GM12878 (cell line): ENCODE measurements around the gene SPATS1. TPM values are rescaled to one million over a fixed set of nuclear protein-coding genes. Genes with fewer than 3 reads are reported as not detected.

ENCODE experiments used
- ATAC-seq: fragments of 200-7000 bp; cut with Tn5 transposase; 3 replicates; pipeline ENCODE4 v1.9.1; 2020; ENCODE audit warnings: mild to moderate bottlenecking, moderate library complexity
- BruUV-seq: library from RNA; stranded (reverse); fragments of 400-500 nt; replicated peaks from 2 replicates; lab custom pipeline; 2021; lab: Mats Ljungman, UMichigan
- CTCF ChIA-PET: fragments of 300-600 bp; sonication (Branson Sonifier 250); formaldehyde crosslinking; extraction: SDS; loops from one replicate; lab custom pipeline; 2021; ENCODE audit warnings: inconsistent platforms; lab: Yijun Ruan, JAX
- POLR2A ChIA-PET: fragments of 350-600 bp; formaldehyde crosslinking; extraction: SDS; loops from one replicate; lab custom pipeline; 2021; ENCODE audit warnings: inconsistent platforms; lab: Charles Lee
- RAD21 ChIA-PET: fragments of 300-600 bp; sonication (Branson Sonifier 250); formaldehyde crosslinking; loops from one replicate; lab custom pipeline; 2023; ENCODE audit warnings: antibody characterized with exemption; ENCODE audit not compliant: unreplicated experiment; lab: Charles Lee
- SMC1A ChIA-PET: fragments of 300-600 bp; sonication (Branson Sonifier 250); formaldehyde crosslinking; loops from one replicate; lab custom pipeline; 2023; ENCODE audit not compliant: unreplicated experiment, uncharacterized antibody; lab: Charles Lee
- DNase-seq: peaks from one replicate; pipeline ENCODE4 v3.0.0-alpha.2; 2011; ENCODE audit warnings: low read depth, low spot score
- FAIRE-seq: peaks from 3 replicates; lab custom pipeline; 2011; peaks lifted over from hg19 to GRCh38; lab: Jason Lieb, UNC
- H2AFZ ChIP-seq: 2 replicates; pipeline ENCODE4 v1.6.0; 2011; ENCODE audit warnings: low read depth, low read length, control low read depth; ENCODE audit not compliant: control insufficient read depth
- H3K27ac ChIP-seq: 2 replicates; pipeline ENCODE4 v1.5.1; 2011; ENCODE audit warnings: control low read depth; ENCODE audit not compliant: control insufficient read depth, insufficient read depth
- H3K27me3 ChIP-seq, 2 experiments: replicated peaks in 1 of 2; 2 replicates each; pipeline versions ENCODE4 v1.6.0 to v1.6.1; 2011; ENCODE audit warnings: low read length in 1 of 2; ENCODE audit not compliant: control insufficient read depth in 2 of 2, insufficient read depth in 2 of 2
- H3K36me3 ChIP-seq, 2 experiments: 2 replicates each; pipeline ENCODE4 v1.5.1; 2011; ENCODE audit warnings: low read length in 1 of 2; ENCODE audit not compliant: control insufficient read depth in 2 of 2, insufficient read depth in 2 of 2
- H3K4me1 ChIP-seq: 2 replicates; pipeline ENCODE4 v1.6.1; 2011; ENCODE audit warnings: mild to moderate bottlenecking, low read length, moderate library complexity, mixed read lengths; ENCODE audit not compliant: control insufficient read depth, insufficient read depth
- H3K4me2 ChIP-seq: 2 replicates; pipeline ENCODE4 v1.6.0; 2011; ENCODE audit warnings: control low read depth; ENCODE audit not compliant: control insufficient read depth, insufficient read depth
- H3K4me3 ChIP-seq: fragments of 200-600 bp; sonication (generic); 2 replicates; pipeline ENCODE4 v1.5.1; 2016
- H3K79me2 ChIP-seq: 2 replicates; pipeline ENCODE4 v1.6.0; 2011; ENCODE audit warnings: low read length; ENCODE audit not compliant: control insufficient read depth, insufficient read depth
- H3K9ac ChIP-seq: 2 replicates; pipeline ENCODE4 v1.8.0; 2011; ENCODE audit warnings: low read length, control low read depth, mixed read lengths; ENCODE audit not compliant: control insufficient read depth, insufficient read depth
- H3K9me3 ChIP-seq: replicated peaks from 3 replicates; pipeline ENCODE4 v1.5.1; 2011; ENCODE audit warnings: mild to moderate bottlenecking, low read length; ENCODE audit not compliant: control insufficient read depth, insufficient read depth
- H4K20me1 ChIP-seq: 2 replicates; pipeline ENCODE4 v1.6.0; 2011; ENCODE audit not compliant: control insufficient read depth, insufficient read depth
- CBX5 ChIP-seq: sonication (generic); IDR thresholded peaks from 2 replicates; pipeline ENCODE4 v1.6.1; 2016; ENCODE audit warnings: low read depth, moderate library complexity, mild to moderate bottlenecking, inconsistent platforms
- JUND ChIP-seq: IDR thresholded peaks from 2 replicates; pipeline ENCODE4 v1.6.1; 2012; ENCODE audit warnings: low read depth, mild to moderate bottlenecking, low read length, improper control_type of control experiment, moderate library complexity
- MYC ChIP-seq: IDR thresholded peaks from 2 replicates; pipeline ENCODE4 v1.6.1; 2011; ENCODE audit warnings: mild to moderate bottlenecking, low read length, moderate library complexity, inconsistent platforms; ENCODE audit not compliant: insufficient read depth, insufficient replicate concordance, insufficient read length, severe bottlenecking
- NBN ChIP-seq: fragments of 450-650 bp; IDR thresholded peaks from 2 replicates; pipeline ENCODE4 v1.6.1; 2016
- NR2C1 ChIP-seq: fragments of 450-650 bp; IDR thresholded peaks from 2 replicates; pipeline ENCODE4 v1.6.1; 2017; ENCODE audit warnings: antibody characterized with exemption, mild to moderate bottlenecking, moderate library complexity
- NRF1 ChIP-seq: conservative IDR thresholded peaks from 2 replicates; pipeline ENCODE4 v1.6.1; 2011; ENCODE audit warnings: mild to moderate bottlenecking, low read depth, low read length, improper control_type of control experiment
- RAD51 ChIP-seq: fragments of 450-650 bp; IDR thresholded peaks from 2 replicates; pipeline ENCODE4 v1.6.1; 2016; ENCODE audit warnings: moderate library complexity, mild to moderate bottlenecking, inconsistent platforms
- ZNF622 ChIP-seq: fragments of 450-650 bp; IDR thresholded peaks from 2 replicates; pipeline ENCODE4 v1.6.1; 2017; ENCODE audit warnings: mild to moderate bottlenecking, inconsistent platforms
- WGBS: methylation state at CpG from one replicate; pipeline ENCODE4 v1.1.6; 2016; ENCODE audit warnings: low lambda C conversion rate; ENCODE audit not compliant: insufficient replicate concordance, insufficient coverage; ENCODE audit errors: missing lambda C conversion rate; 5-methylcytosine and 5-hydroxymethylcytosine counted together
- in situ Hi-C: fragments of 300-500 bp; cut with MboI; formaldehyde crosslinking; loops from 9 replicates; pipeline ENCODE4 v1.14.3; 2018; ENCODE audit warnings: mixed read lengths
- intact Hi-C: fragments of 100-400 bp; cut with micrococcal nuclease; formaldehyde crosslinking; loops from one replicate; pipeline ENCODE4 v1.14.2; 2022; ENCODE audit not compliant: unreplicated experiment
- polyA plus RNA-seq, 11 experiments: library from polyadenylated mRNA; depleted of rRNA in 4 of 11; unstranded in 6 of 11; stranded (reverse) in 5 of 11; fragments of >200 nt; fragmentation: Nextera tagmentation in 4 of 11; fragmentation: Illumina TruSeq in 1 of 11; extraction: Ambion mirVana in 4 of 11; extraction: Trizol in 1 of 11; gene quantifications; 1 replicate in 1 of 11; 2 replicates in 10 of 11; pipeline versions ENCODE4 v1.2.1 to v1.2.3, GENCODE V29; 2011 to 2016; ENCODE audit warnings: inconsistent platforms in 2 of 11, missing spikeins in 2 of 11, low read depth in 1 of 11
- total RNA-seq, 4 experiments: library from RNA; depleted of rRNA in 3 of 4; stranded (reverse); fragments of >200 nt in 3 of 4; fragmentation: Illumina TruSeq in 1 of 4; extraction: Trizol in 1 of 4; gene quantifications; 2 replicates each; pipeline versions ENCODE4 v1.2.1 to v1.2.3, GENCODE V29; 2013 to 2021
- TF ChIP-seq, protein P1 (sequence below): IDR thresholded peaks from 2 replicates; pipeline ENCODE4 v1.6.1; 2012; ENCODE audit warnings: low read depth, low read length, improper control_type of control experiment

SPATS1 gene
- total and polyA plus RNA-seq, 10 of the 15 experiments (the other 5 are each of a cell fraction or from before 2014, with no cell fraction given), result 0.12 TPM; not detected in 9

DNA sequence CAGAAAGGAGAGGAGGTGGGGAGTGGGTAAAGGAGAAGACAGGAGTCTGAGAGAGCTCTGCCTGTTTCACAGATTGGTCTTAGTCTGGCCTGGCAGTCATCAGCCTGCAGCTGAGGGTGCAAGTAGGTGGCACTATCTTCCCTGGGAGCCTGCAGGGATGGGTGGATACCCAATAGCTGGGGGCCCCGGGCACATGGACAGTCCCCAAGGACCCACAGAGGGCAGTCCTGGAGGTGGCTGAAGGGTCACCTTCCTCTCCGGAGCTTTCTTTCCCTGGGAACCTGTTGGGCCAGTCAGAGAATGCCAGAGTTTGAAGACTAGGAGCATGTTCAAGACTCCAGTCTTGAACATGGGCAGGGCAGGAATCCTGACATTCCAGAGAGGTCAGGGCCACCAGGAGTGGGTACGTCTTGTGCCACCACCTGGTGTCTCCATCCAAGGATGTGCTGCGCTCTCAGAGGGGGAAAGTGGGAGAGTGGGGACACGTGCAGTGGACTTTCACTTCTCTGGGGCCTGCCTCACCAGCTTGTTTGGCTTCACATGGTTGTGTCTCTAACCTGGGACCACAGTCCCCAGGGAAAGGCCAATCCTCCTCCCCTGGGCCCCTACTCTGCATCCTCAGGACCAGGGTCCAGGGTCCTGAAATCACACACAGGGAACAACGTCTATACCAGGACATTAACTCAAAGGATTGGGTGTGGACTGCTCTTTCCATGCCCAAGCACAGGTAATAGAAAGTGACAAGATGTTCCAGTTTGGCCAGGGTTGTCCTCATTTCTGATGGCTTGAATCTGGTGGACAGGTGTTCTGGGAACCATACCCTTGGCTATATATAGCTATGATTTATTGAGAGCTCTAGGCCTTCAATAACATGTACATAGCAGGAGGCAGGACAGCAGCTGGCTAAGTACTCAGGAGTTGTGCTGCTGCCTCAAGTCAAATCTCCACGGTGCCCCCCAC, 47.3 kb upstream of the SPATS1 start:
- in situ Hi-C loops, result no loop called here
- no peak overlapping the region for H2AFZ ChIP-seq
- peaks cover 9 to 13% of the 10 kb centered on the region in 2 experiments for H3K27me3 ChIP-seq
- no peak for FAIRE-seq
- H3K4me2 ChIP-seq, result no peak overlapping the region
- WGBS, result 33% methylated on average over 7 of the region's 7 CpGs
- TF ChIP-seq ZNF622 (no peak), CBX5 (no peak), RAD51 (no peak), MYC (no peak), NR2C1 (no peak), JUND (no peak), NRF1 (no peak), NBN (no peak)
- TF ChIP-seq, protein P1, sequence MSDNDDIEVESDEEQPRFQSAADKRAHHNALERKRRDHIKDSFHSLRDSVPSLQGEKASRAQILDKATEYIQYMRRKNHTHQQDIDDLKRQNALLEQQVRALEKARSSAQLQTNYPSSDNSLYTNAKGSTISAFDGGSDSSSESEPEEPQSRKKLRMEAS, result no peak
- TF ChIP-seq, all 136 proteins: peak for 0
- Histone ChIP-seq H4K20me1 (no peaks in the 10 kb centered on the region), H3K4me3 (no peak overlapping the region), H3K79me2 (no peaks in the 10 kb centered on the region), H3K9ac (no peak overlapping the region), H3K36me3 (no peaks in the 10 kb centered on the region), H3K4me1 (no peaks in the 10 kb centered on the region), H3K27ac (no peak overlapping the region), H3K9me3 (no peaks in the 10 kb centered on the region)
- ChIA-PET SMC1A (interaction anchor here (0.8 to 1.1 kb wide), 3 partner anchors 27 to 606 kb away, joined by 3 to 5 read pairs (median 3); no protein-coding TSS in a partner anchor), RAD21 (interaction anchor here (0.8 kb wide), 1 partner anchor 26 kb away, joined by 3 read pairs; no protein-coding TSS in a partner anchor), POLR2A (interaction anchor here (0.6 kb wide), 1 partner anchor 116 kb away, joined by 3 read pairs; no protein-coding TSS in a partner anchor), CTCF (interaction anchor here (0.6 to 2.4 kb wide), 8 partner anchors 10 to 175 kb away, joined by 3 to 17 read pairs (median 6); partner anchors contain the start of gene AARS2)
- no TSS peak for BruUV-seq
- DNase-seq (no peak), ATAC-seq (no peak)
- intact Hi-C loops, result no loop called here
